Tibial nerve (tissue), 4 donors: ENCODE results near the gene CFD. TPM values are rescaled to one million over a fixed set of nuclear protein-coding genes. Genes with fewer than 3 reads are reported as not detected.

Source experiments
- DNase-seq, 2 donors: peaks; one replicate each; pipeline ENCODE4 v3.0.0-alpha.2; 2019; ENCODE audit warnings: low spot score in 2 of 2
- H3K27ac ChIP-seq, 4 donors: fragments of 200-600 bp; sonication (generic) in 3 of 4; one replicate each; pipeline ENCODE4 v1.5.1; 2017 to 2019; ENCODE audit warnings: mild to moderate bottlenecking in 1 of 4
- H3K27me3 ChIP-seq, 2 donors: fragments of 200-600 bp; sonication (generic) in 1 of 2; one replicate each; pipeline versions ENCODE4 v1.5.1 to v1.6.0; 2017 to 2019
- H3K36me3 ChIP-seq, 3 donors: fragments of 200-600 bp; sonication (generic); one replicate each; pipeline ENCODE4 v1.5.1; 2018 to 2019
- H3K4me1 ChIP-seq, 4 donors: fragments of 200-600 bp; sonication (generic) in 3 of 4; one replicate each; pipeline ENCODE4 v1.5.1; 2017 to 2019
- H3K4me3 ChIP-seq, 4 donors: fragments of 200-600 bp; sonication (generic) in 3 of 4; one replicate each; pipeline ENCODE4 v1.5.1; 2017 to 2019; ENCODE audit warnings: mild to moderate bottlenecking in 1 of 4, moderate library complexity in 1 of 4
- H3K9me3 ChIP-seq, 4 donors: fragments of 200-600 bp; sonication (generic) in 3 of 4; one replicate each; pipeline ENCODE4 v1.5.1; 2017 to 2019
- CTCF ChIP-seq, 5 experiments: fragments of 200-600 bp in 3 of 5; fragments of 450-650 bp in 2 of 5; sonication (generic) in 3 of 5; IDR thresholded peaks; one replicate each; pipeline ENCODE4 v1.5.1; 2016 to 2019; ENCODE audit warnings: antibody characterized with exemption in 5 of 5, mild to moderate bottlenecking in 3 of 5, moderate library complexity in 2 of 5
- EP300 ChIP-seq, 2 donors: sonication (generic); formaldehyde crosslinking; IDR thresholded peaks; one replicate each; pipeline ENCODE4 v1.6.1; 2017; ENCODE audit warnings: antibody characterized with exemption in 2 of 2, mild to moderate bottlenecking in 1 of 2
- POLR2A ChIP-seq, 2 donors: fragments of 450-650 bp; IDR thresholded peaks; one replicate each; pipeline ENCODE4 v1.6.1; 2017; ENCODE audit warnings: antibody characterized with exemption in 2 of 2, mild to moderate bottlenecking in 2 of 2, moderate library complexity in 2 of 2
- WGBS, 2 donors: methylation state at CpG; one replicate each; pipeline ENCODE4 v1.1.5; 2018; 5-methylcytosine and 5-hydroxymethylcytosine counted together
- total RNA-seq, 4 donors: library from RNA; depleted of rRNA; stranded (reverse); fragments of >200 nt; gene quantifications; one replicate each; pipeline ENCODE4 v1.1.0, GENCODE V29; 2016

CFD gene
- total RNA-seq, 4 donors from 2014 or later = 1,040 to 7,538 (median 2,843) TPM

GRCh38 chr19:902093-902370, 42.6 kb downstream of the CFD start:
- no peaks in the 10 kb centered on the region for H3K27me3 ChIP-seq
- no peaks in the 10 kb centered on the region for H3K9me3 ChIP-seq
- peaks cover 0 to 48% (median 0%) of the 10 kb centered on the region in 3 donors for H3K36me3 ChIP-seq
- TF ChIP-seq EP300 (IDR thresholded peaks at IDR 0.05) = no peak
- DNase-seq = no peak
- peaks cover 0 to 6% (median 0%) of the 10 kb centered on the region in 4 donors for H3K4me1 ChIP-seq
- 86 to 95% methylated on average over 6 to 7 of the region's 7 CpGs for WGBS, 2 donors
- H3K27ac ChIP-seq = no peak overlapping the region
- no peak overlapping the region for H3K4me3 ChIP-seq

DNA sequence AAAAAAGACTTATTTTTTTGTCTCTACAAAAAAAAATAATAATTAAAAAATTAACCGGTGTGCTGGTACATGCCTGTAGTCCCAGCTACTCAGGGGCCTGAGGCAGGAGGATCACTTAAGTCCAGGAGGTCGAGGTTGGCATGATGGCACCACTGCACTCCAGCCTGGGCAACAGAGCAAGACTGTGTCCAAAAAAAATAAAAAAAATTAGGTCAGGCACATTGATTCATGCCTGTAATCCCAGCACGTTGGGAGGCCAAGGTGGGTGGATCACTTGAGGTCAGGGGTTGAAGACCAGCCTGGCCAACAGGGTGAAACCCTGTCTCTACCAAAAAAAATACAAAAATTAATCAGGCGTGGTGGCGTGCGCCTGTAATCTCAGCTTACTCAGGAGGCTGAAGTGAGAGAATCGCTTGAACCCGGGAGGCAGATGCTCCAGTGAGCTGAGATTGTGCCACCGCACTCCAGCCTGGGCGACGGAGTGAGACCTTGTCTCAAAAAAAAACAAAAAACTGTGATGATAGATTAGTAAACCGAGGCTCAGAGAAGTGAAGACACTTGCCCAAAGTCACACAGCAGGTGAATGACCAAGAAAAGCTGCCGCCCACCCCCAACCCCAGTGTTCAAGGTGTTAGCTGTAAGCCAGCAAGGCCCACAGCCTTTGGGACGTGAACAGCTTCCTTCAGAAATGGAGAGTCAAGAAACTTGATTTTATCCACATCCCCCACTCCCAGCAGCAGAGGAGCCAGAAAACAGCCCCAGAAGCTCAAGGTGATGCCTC, 43.2 kb downstream of the CFD start:
- H3K4me1 ChIP-seq = peaks cover 0 to 6% (median 1%) of the 10 kb centered on the region in 4 donors
- no peaks in the 10 kb centered on the region for H3K9me3 ChIP-seq
- H3K27ac ChIP-seq = no peak overlapping the region
- 82 to 85% methylated on average over 14 of the region's 14 CpGs for WGBS, 2 donors
- H3K4me3 ChIP-seq = no peak overlapping the region
- no peak for DNase-seq
- H3K36me3 ChIP-seq = peaks cover 0 to 42% (median 0%) of the 10 kb centered on the region in 3 donors
- TF ChIP-seq EP300 (IDR thresholded peaks at IDR 0.05) (no peak), CTCF (IDR thresholded peaks at IDR 0.05) (no peak), POLR2A (IDR thresholded peaks at IDR 0.05) (no peak)
- no peaks in the 10 kb centered on the region for H3K27me3 ChIP-seq

- H3K27me3 ChIP-seq = no peaks in the 10 kb centered on the region
- WGBS, 2 donors = 63 to 71% methylated on average over 28 to 30 of the region's 32 CpGs
- peaks cover 0 to 39% (median 0%) of the 10 kb centered on the region in 3 donors for H3K36me3 ChIP-seq
- DNase-seq = no peak
- H3K4me3 ChIP-seq = no peak overlapping the region
- peaks cover 0 to 8% (median 3%) of the 10 kb centered on the region in 4 donors for H3K4me1 ChIP-seq
- TF ChIP-seq POLR2A (IDR thresholded peaks at IDR 0.05) (no peak), CTCF (IDR thresholded peaks at IDR 0.05) (no peak), EP300 (IDR thresholded peaks at IDR 0.05) (no peak)
- no peak overlapping the region for H3K27ac ChIP-seq
- H3K9me3 ChIP-seq = no peaks in the 10 kb centered on the region
Measured at GRCh38 chr19:903266-903797, 43.9 kb downstream of the CFD start.

DNA sequence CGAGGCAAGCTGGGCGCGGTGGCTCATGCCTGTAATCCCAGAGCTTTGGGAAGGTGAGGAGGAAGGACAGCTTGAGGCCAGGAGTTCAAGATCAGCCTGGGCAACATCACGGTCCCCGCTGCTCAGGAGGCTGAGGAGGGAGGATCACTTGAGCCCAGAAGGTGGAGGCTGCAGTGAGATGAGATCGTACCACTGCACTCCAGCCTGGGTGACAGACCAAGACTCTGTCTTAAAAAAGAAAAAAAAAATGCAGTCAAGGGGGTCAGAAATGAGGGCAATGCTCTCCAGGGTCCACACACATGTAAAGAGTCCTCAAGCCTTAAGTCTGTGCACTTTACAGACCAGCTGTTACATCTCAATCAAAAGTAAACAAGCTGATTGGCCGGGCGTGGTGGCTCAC, 45.1 kb downstream of the CFD start:
- Histone ChIP-seq H3K27me3 (no peaks in the 10 kb centered on the region), H3K9me3 (no peaks in the 10 kb centered on the region), H3K4me1 (peaks cover 0 to 17% (median 8%) of the 10 kb centered on the region in 4 donors), H3K4me3 (no peak overlapping the region), H3K27ac (no peak overlapping the region), H3K36me3 (peaks cover 0 to 27% (median 0%) of the 10 kb centered on the region in 3 donors)
- DNase-seq = no peak
- TF ChIP-seq EP300 (IDR thresholded peaks at IDR 0.05) = no peak
- TF ChIP-seq CTCF (IDR thresholded peaks at IDR 0.05) = no peak
- TF ChIP-seq POLR2A (IDR thresholded peaks at IDR 0.05) = no peak
- 89 to 93% methylated on average over 8 of the region's 8 CpGs for WGBS, 2 donors

GRCh38 chr19:906480-906879, 47.0 kb downstream of the CFD start:
- TF ChIP-seq EP300 (IDR thresholded peaks at IDR 0.05) = no peak
- no peak for TF ChIP-seq POLR2A (IDR thresholded peaks at IDR 0.05)
- TF ChIP-seq CTCF (IDR thresholded peaks at IDR 0.05) = no peak
- Histone ChIP-seq H3K4me1 (peaks cover 0 to 20% (median 10%) of the 10 kb centered on the region in 4 donors), H3K27ac (no peak overlapping the region), H3K36me3 (peaks cover 0 to 13% (median 0%) of the 10 kb centered on the region in 3 donors), H3K9me3 (no peaks in the 10 kb centered on the region), H3K27me3 (no peaks in the 10 kb centered on the region), H3K4me3 (no peak overlapping the region)
- 91 to 94% methylated on average over 7 of the region's 7 CpGs for WGBS, 2 donors
- no peak for DNase-seq
